Activated T-helper 9 cell treated with anti-CD3 and anti-CD28 coated beads, Interleukin-2, amount 50 U/mL, for 16 hours (primary cell): ENCODE results near the gene C2CD4A.

Experiments used
- DNase-seq: peaks from one replicate; pipeline ENCODE4 v3.0.0-alpha.2; 2020; ENCODE audit warnings: low read depth

The C2CD4A gene

DNA sequence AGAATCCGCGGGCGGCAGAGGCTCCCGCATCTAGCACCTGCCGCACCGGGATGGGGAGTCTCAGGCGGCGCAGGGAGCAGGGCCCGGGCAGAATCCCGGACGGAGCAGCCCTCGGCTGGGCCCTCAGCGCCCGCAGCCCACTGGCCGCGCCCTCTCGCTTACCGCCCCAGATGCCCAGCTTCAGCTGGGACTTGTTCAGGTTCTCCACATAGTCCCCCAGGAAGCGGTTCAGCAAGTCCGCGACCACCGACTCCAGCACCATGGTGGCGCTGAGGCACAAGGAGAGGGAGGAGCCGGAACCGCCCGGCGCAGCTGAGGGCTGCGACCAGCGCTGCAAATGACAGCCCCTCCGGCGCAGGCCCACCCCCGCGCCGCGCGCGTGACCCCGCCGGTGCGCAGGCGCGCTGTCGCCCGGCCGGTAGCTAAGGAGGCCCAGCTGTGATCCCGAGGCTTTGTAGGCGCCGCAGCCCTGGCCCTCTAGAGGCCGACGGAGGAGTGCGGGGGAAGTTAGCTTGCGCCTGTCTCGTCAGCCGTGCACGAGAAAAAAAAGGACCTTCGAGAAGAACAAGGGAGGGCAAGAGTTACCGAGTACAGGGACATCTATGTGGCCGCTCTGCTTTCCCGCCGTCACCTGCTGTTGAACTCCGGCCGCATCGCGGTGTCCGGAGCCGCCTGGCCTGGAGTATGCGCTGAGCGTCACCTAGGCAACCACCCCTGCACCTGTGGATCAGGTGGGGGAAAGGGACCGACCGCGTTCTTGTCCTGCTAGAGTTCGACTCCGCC lies 6.5 kb upstream of the C2CD4A start, which contains the start of gene VPS13C:
Gene VPS13C (minus strand): TSS at position 335 of the 783 bp plus-strand sequence. CDS start 73 bp downstream, at position 262.
- DNase-seq: peak; percentile 88

DNA sequence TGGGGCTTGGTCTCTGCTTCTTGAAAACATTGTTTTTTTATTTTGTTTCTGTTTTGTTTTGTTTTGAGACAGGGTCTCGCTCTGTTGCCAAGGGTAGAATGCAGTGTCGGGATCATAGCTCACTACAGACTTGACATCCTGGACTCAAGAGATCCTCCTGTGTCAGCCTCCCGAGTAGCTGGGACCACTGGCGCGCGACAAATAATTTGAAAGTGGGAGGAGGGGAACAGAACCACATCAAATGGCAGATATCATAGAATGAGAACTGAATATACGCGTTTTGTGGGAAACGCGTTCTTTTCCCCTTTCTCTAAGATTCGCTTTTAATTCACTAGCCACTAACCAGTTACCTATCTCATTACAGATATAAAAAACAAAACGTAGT lies 5.9 kb upstream of the C2CD4A start:
- DNase-seq: no peak

DNA sequence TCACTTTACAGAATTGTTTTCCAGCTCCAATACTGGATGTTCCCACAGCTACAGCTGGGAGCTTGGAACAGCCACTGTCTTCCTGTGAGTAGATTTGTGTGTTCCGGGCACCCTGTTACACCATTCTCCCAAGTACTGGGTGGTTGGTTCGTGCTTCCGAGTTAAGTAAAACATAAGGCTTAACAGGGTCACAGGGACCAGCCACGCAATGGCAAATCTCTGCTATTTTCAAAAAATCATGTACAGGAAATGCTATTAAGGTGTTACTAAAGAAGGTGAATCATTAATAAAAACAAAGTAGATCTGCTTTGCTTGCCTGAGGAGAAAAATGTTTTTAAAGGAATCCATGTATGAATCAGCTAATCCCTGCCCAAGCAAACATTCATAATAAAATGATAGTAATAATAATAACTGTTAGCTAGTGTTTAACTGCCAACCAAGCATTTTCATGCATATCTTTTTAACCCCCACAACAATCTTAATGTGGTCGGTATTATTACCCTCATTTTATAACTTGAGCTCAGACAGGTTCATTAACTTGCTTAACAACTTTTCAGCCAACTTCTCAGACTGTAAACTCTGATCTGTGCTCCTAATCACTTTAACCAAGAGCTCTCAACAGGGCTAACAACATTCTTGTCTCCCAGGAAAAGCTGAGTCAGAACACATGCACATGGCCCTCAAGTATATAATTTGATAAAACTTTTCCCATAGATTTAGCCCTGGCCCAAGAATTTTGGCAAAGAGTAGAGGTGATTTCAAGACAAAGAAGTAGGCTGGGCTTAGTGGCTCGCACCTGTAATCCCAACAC lies 2.7 kb upstream of the C2CD4A start:
- DNase-seq: no peak

DNA sequence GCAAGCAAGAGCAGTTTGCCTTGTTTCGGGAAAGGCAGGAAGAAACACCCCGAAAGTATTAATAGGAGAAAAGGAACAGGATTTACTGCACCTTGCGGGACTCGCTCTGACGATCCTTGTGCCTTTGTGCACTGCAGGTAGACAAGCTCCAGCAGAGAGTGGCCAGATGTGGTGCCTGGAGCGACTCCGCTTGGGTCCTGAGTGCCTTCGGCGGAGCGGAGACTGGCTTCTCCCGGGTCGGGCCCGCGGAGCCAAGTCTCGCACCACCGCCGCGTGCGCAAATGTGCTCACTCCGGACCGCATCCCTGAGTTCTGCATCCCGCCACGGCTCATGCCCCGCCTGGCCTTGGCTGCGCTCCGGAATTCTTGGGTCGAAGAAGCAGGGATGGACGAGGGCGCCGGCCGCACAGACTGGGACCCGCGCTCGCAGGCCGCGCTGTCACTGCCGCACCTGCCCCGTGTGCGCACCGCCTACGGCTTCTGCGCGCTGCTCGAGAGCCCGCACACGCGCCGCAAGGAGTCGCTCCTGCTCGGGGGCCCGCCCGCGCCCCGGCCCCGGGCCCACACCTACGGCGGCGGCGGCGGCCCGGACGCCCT lies 769 bp downstream of the C2CD4A start:
- DNase-seq: peak; percentile 10

DNA sequence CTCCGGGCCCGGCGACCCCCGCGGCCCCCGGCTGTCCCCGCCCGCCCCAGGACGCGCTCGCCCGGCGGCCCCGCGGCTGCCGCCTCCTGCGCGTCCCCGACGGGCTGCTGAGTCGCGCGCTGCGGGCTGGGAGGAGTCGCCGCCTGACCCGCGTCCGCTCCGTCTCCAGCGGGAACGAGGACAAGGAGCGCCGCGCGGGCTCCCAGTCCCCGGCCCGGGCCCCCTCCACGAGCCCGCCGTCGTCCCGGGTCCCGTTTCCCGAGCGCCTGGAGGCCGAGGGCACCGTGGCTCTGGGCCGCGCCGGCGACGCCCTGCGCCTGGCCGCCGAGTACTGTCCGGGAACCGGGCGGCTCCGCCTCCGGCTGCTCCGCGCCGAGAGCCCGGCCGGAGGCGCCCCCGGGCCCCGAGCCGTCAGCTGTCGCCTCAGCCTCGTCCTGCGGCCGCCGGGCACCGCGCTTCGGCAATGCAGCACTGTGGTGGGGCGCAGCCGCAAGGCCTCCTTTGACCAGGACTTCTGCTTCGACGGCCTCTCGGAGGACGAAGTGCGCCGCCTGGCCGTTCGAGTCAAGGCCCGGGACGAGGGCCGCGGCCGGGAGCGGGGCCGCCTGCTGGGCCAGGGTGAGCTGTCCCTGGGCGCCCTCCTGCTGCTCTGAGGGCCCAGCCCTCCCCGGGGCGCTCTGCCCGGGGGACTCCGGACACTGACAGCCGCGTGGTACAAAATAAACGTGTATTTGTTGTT lies 1.5 kb downstream of the C2CD4A start:
- DNase-seq: peak; percentile 8

DNA sequence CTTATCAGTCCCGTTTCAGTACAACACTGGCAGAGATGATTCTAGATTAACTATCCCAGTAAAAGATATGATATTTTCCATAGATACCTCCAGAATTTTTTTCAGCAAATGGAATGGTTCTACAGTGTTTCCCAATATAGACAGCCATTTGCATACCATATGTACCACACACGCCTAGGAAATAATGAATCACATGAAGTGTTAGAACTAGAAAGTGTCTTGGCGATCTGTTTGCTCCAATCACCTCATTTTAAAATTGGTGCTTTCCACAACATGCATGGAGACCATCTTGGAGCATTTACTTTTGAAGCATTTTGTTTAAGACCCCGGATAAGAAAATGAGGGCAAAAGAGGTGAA lies 2.0 kb downstream of the C2CD4A start:
- DNase-seq: no peak

DNA sequence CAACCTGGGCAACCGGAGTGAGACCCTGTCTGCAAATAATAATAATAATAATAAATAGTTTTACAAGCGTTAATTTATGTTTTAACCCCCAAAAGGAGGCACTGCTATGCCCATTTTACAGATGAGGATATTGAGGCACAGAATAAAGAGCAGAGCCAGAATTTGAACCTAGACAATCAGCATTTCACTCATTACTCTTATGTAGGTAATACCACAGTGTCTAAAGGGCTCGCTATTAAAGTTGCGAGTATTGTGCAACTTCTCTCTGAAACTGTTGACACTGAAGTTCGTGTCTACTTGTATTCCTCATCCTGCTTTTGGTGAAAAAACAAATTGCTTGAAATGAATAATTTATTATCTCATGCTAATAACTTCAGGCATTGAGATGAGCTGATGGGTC lies 2.8 kb downstream of the C2CD4A start:
- DNase-seq: no peak

DNA sequence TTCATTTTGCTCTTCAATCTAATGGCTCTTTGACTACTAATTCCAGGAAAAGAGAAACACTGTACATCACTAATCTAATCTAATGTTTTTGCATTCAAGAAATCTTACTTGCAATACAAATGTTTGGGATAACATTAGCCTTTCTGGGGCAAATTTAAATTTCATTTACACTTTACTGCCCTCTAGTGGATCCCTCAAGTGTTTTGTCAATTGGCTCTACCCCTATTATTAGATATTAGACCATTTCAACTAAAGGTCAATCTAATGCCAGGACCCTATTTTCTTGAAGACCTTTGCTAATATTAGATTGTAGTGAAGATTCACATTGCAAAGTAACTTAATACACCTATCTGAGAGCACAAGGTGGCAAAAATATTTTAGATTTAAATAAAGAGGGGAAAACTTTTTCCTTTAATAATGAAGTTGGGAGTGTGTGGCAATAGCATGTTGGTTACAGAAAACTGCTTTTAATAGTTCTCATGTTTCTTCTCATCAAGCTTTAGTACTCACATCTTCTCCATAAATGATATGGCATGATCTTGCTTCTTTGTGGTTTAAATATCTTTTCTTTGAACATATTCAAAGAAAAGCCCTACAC lies 5.0 kb downstream of the C2CD4A start:
- no peak for DNase-seq

DNA sequence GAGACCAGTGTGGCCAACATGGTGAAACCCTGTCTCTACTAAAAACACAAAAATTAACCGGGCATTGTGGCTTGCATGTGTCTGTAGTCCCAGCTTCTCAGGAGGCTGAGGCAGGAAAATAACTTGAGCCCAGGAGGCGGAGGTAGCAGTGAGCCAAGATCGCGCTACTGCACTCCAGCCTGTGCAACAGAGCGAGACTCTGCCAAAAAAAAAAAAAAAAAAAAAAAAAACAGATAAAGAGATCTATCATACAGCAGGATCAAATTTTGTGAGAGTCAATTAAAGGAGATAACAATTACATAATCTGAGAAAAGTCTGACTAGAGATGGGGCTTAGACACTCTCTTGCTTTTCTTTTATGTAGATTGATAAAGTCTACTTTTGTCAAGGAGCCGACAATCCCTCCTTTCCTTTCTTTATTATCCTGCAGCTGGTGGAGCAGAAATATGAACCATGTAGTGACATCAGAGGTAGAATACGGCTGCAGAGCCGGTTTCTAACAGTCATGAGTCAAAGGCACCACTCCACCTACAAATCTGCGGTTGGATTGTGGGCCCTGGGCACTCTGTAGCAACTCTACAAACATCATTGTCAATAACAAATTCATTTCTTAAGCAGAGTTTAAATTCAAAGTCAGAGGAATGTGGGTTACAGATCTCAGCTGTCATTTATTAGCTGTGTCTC lies 9.0 kb downstream of the C2CD4A start:
- no peak for DNase-seq

DNA sequence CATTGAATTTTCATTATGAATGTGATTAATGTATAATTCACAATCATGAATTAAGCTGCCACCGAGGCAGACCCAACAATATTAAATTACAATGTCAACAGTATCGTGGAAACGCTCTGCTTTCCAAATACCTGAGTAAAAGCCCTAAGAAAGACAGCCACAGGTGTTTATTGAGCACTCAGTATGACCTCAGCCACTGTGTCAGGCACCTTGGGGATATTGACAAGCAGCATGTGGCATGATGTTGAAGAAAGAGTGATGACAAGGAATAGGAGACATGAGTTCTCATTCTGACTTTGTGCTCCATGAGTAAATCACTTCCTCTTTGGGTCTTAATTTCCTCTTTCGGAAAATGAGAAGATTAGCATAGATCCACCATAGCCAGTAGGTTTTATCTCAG lies 12.8 kb downstream of the C2CD4A start:
- DNase-seq: no peak

DNA sequence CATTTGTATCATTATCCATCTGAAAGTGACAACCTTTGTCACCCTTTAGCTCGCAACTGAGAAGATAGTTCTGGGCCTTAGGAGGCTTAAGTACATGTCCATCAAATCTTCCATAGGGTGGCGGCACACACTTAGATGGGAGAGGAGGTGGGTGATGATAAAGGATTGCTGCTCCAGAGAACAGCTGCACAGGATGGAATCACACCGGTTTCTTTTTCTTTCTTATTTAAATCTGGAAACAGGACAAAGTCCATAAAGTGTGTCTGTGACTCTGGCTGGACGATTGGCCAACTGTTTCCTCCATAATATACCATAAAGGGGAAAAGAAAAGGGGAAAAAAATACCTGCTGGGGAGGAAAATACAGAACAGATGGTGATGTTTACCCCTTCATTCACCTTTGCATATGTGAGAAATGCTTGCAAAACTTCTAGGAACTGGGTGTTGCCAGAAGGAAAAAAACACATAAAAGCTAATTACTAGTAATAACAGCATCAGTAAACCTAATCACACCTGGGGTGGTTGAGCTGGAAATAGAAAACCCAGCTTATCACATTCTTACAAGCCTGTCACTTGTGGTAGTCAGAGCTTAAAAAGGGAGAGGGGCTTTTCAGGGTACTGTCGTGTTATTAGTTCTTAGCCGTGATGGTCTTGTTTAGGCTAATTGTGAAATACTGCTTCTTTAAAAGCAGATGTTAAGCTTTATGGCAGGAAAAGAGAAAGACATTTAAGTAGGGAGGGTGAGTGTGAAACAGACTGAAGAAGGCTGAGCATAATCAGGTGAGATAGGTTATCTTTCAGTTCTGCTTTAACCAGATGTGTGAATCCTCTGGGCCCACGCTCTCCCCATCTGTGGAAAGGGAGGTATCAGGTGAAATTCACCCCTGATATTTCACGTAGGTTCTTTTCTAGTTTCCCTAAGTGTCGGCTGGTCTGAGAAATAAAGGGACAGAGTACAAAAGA lies 16.7 kb downstream of the C2CD4A start:
- no peak for DNase-seq

DNA sequence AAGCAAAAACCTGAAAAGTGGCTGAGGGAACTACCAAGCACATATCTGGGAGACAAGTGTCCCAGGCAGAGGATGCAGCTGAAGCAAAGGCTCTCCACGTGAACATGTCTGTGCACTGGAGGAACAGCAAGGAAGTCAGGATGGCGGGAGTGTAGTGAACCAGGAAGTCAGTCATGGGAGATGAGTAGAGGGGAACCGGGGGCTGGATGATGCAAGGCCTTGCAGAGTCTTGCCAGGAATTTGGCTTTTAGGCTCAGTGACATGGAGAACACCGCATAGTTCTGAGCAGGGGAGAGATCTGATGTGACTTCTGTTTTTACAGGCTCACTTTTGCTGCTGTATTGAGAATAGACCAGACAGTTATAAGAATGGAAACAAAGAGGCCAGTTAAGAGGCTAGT lies 19.0 kb downstream of the C2CD4A start:
- DNase-seq: no peak

DNA sequence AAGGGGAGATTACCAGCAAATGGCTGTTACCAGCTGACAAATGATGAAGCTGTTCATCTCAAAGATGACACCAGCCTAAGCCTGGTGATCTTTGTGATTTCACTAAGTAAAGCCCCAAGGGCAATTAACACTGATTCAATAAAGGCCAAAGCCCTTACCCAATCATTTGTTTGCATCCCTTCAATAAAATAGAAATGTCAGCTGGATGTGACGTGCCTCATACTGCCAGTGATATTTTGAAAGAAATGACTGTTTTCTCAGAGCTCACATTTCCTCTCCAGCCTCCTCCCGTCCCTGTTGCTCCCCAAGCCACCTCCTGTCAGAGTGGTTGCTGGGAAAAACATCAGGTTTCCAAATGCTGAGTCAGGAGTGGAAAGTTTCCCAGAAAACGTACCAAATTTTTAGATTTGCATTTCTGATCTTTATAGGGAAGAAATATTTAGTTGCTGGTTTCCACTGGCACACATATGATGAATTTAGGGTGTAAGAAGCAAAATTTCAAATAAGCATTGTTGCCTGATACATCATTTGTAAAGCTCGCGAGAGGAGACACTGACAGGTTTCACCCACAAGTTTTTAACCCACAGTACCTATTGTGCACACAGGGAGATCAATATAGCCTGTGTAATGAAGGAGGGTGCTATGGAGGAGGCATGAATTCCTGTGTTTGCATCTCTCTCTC lies 21.0 kb downstream of the C2CD4A start:
- no peak for DNase-seq

DNA sequence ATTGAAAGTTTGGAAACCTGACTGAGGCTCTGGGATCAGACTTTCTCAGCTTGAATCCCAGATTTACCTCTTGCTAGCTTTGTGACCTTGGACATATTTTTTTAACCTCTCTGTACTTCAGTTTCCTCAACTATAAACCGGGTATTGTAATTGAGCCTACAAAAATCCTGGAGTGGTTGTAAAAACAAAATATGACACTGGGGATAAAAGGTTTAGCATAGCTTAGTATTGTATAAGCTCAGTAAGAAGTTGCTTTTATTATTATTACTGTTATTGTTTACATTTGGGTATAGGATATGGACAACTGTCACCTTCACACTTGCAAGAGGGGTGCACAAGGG lies 21.5 kb downstream of the C2CD4A start:
- DNase-seq: no peak

DNA sequence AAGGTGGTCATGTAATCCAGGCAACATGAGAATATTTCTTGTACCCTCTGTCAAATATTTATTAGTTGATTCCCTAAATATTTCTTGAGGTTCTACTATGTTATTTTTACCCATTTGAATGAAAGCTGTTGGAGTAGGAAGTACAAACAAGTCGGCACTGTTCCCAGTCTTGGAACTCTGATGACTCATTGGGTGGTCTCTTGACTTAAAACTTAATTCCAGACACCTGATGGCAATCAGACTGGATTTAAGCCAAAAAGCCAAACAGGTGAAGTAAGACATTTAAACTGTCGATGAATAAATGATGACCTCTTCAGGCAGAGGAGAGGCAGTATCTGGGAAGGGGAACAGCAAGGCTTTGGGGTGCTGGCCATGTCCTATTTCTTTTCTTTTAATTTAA lies 22.8 kb downstream of the C2CD4A start:
- DNase-seq: no peak

DNA sequence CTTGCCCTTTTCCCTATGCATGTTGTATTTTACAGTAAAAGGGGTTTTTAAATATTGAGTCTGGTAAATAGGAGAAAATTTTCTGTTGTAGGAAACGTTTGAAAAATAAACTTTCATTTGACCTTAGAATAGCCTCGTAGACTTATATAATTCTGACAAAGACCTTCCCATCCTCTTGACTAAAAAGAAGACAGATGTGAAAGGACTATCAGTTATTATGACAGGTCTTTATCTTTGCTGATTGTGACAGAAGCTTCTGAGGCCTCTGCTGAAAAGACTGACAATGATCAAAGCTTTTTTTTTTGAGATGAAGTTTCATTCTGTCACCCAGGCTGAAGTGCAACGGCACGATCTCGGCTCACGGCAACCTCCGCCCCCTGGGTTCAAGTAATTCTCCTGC lies 24.2 kb downstream of the C2CD4A start:
- no peak for DNase-seq

DNA sequence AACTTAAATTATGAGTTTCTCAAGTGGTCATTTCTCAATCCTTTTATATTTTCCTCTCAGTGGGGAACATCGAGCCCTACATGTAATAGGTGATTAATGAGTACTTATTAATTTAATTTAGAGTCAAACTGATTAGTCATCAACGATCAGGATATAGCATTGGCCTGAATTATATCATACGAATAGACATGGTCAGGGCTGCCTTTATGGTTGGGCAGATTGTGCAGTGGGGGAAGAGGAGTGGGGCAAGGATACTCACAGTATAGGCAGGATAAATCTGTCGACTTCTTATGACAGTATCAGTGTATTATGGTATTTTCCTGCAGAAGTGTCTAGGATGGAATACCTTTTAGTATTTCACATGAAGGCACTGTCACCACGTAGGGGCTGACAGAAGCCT lies 27.0 kb downstream of the C2CD4A start:
- no peak for DNase-seq

DNA sequence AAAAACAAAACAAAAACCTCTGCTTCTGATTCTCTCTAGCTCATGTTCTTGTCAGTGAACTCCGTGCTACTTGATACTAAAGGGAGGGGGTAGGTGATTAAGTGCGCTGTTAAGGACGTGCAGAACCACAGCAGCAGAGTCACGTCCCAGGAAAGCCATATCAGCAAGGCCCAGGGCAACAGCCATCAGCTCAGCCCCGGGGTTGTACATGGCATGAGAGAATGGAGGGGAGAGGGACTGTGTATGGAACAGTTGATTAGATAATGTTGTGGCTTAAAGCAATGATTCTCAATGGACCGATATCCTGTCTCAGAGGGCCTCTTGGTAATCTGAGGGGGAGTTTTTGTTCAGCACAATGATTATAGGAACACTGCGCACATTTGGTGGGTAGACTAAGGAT lies 27.6 kb downstream of the C2CD4A start:
- no peak for DNase-seq

DNA sequence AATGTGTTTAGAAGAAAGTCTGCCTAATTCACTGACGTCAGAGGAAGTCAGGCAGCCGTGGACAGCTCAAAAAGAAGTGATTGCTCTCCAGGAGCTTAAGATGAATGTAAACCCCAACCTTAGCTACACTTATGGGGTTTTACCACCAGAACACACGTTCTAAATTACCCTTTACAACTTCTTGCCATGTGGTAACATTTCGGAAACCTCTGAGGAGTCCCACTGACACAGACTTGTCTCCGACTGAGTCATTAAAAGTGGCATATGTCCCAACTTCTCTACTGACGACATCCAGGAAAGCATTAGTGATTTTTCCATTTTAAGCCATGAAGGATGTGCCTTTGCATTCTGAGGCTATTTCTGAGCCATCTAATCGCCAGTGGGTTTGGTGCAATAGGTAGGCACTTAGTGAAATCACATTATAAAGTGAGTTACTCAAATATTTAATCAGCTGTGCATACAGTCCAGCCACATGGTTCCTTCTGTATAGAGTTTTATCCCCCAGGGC lies 32.4 kb downstream of the C2CD4A start:
- DNase-seq: no peak

DNA sequence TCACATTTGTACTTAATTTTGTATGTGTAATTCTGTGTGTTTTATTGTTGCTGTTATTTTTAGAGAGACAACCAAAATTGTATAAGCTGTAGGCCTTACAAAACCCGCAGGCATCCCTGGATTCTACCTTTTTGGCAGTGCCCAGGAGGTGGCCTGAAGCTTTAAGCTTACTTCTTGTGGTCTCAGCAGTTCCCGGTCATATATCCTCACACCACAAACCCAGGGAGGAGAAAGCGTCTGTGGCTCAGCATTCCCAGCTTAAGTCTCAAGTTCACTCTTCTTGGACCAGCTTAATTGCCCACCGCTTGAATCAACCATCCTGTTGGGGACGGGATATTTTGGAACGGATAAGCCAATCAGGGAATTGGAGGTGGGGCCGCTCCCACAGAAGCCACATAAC lies 36.7 kb downstream of the C2CD4A start:
- no peak for DNase-seq
